Measurements from ENCODE around the gene BMP8A. TPM values are rescaled to one million over a fixed set of nuclear protein-coding genes. Genes with fewer than 3 reads are reported as not detected.
A peak's percentile ranks its signal among the peaks of the same experiment; 100 is the strongest.

The BMP8A gene
- total and polyA plus RNA-seq, 2 of the 8 experiments (the other 6 are each of a cell fraction or from before 2014, with no cell fraction given): 0.38 to 0.43 TPM

- POLR2A ChIA-PET (ENCODE audit: partially characterized antibody): interaction anchor here (1.1 to 7.9 kb wide), 3 partner anchors 9 to 100 kb away, joined by 3 to 92 read pairs (median 3); no protein-coding TSS in a partner anchor
- Histone ChIP-seq H3K27me3 (replicated peaks in 1 of 4; ENCODE audit: control insufficient read depth in 3 of 4, extremely low read depth in 1 of 4, insufficient read depth in 3 of 4, low read length in 3 of 4) (no peaks in the 10 kb centered on the region), H3K27ac (ENCODE audit: low read depth, low read length) (no peak overlapping the region), H2BK120ac (replicated peaks; ENCODE audit: low read depth, low read length) (no peak overlapping the region), H3K79me1 (ENCODE audit: low read depth, low read length) (no peaks in the 10 kb centered on the region; the same call in 1 of the 2 replicates), H3K23me2 (ENCODE audit: low read depth, low read length) (no peaks in the 10 kb centered on the region), H3K18ac (ENCODE audit: extremely low read depth, low read length) (no peak overlapping the region), H3K36me3 (ENCODE audit: control insufficient read depth in 2 of 4, insufficient read depth in 4 of 4, low read length in 3 of 4) (peaks cover 69 to 93% (median 87%) of the 10 kb centered on the region in 4 experiments), H2AK5ac (ENCODE audit: low read depth, low read length) (no peak overlapping the region), H3K4me3 (ENCODE audit: extremely low read depth in 1 of 4, insufficient read depth in 2 of 4, low read depth in 3 of 4, low read length in 4 of 4) (no peak overlapping the region), H3K56ac (replicated peaks; ENCODE audit: insufficient read length, low read depth, low read length) (no peak overlapping the region), H3K9me3 (ENCODE audit: insufficient read depth in 2 of 2, low read depth in 1 of 2, low read length in 1 of 2) (no peaks in the 10 kb centered on the region), H4K91ac (replicated peaks; ENCODE audit: insufficient read length, low read length) (no peak overlapping the region), H4K20me1 (replicated peaks in 1 of 2; ENCODE audit: control insufficient read depth in 1 of 2, insufficient read depth in 2 of 2, low read length in 2 of 2) (peaks cover 10 to 27% of the 10 kb centered on the region in 2 experiments), H4K8ac (ENCODE audit: extremely low read depth, insufficient read depth, low read length) (no peak overlapping the region), H2BK20ac (ENCODE audit: low read length) (no peak overlapping the region), H2BK15ac (ENCODE audit: low read length) (no peak overlapping the region), H3K4me2 (ENCODE audit: insufficient read depth in 1 of 2, low read depth in 2 of 2, low read length in 2 of 2) (no peak overlapping the region), H3K9ac (replicated peaks in 1 of 4; ENCODE audit: extremely low read depth in 1 of 4, low read depth in 3 of 4, low read length in 3 of 4) (no peak overlapping the region), H2BK5ac (ENCODE audit: low read depth, low read length) (no peak overlapping the region), H2BK12ac (ENCODE audit: low read depth, low read length) (no peak overlapping the region), H3K4ac (replicated peaks; ENCODE audit: insufficient read length, low read depth, low read length) (no peak overlapping the region), H3K14ac (ENCODE audit: insufficient read length) (no peak overlapping the region), H2AFZ (ENCODE audit: low read length) (no peak overlapping the region), H3K79me2 (ENCODE audit: control insufficient read depth in 1 of 2, insufficient read depth in 2 of 2, low read length in 2 of 2) (0 out of 4 replicates have a peak, but pooled peaks cover 0 to 4% of the 10 kb centered on the region in 2 experiments), H4K5ac (ENCODE audit: insufficient read length, low read depth, low read length) (no peak overlapping the region), H3K4me1 (replicated peaks in 1 of 4; ENCODE audit: control insufficient read depth in 3 of 4, insufficient read depth in 4 of 4, low read length in 3 of 4) (no peaks in the 10 kb centered on the region), H3K23ac (ENCODE audit: insufficient read length) (no peak overlapping the region)
- FAIRE-seq (no peak), DNase-seq (ENCODE audit: low read depth in 1 of 2, low spot score in 2 of 2) (no peak)
- CTCF ChIA-PET (ENCODE audit: partially characterized antibody): interaction anchor here (1.3 kb wide), 1 partner anchor 10 kb away, joined by 4 read pairs; no protein-coding TSS in a partner anchor
- WGBS, 2 experiments (ENCODE audit: extremely low coverage in 1 of 2, insufficient coverage in 1 of 2, insufficient read length in 1 of 2, insufficient replicate concordance in 2 of 2, low coverage in 1 of 2, low lambda C conversion rate in 2 of 2, missing lambda C conversion rate in 1 of 2): 94% methylated on average over 7 of the region's 7 CpGs; no CpG with 5 or more reads in 1 of the 2 experiments
- TF ChIP-seq POLR2AphosphoS5 (IDR thresholded peaks at IDR 0.05; ENCODE audit: low read depth, low read length): 0 out of 2 replicates have a peak, but pooled peaks have one; percentile 57
- TF ChIP-seq EZH2 (IDR thresholded peaks at IDR 0.05; ENCODE audit: low read depth, low read length, severe bottlenecking): no peak
These were observed 72.9 kb downstream of the BMP8A start for GRCh38 chr1:39564340-39564739.

Measured in H1 (cell line).